ENCODE data around the gene LSM10. TPM values are rescaled to one million over a fixed set of nuclear protein-coding genes. Genes with fewer than 3 reads are reported as not detected.

LSM10 gene
- total and polyA plus RNA-seq, 9 of the 15 experiments (the other 6 are each of a cell fraction or from before 2014, with no cell fraction given), result 13.2 to 146 (median 68.9) TPM

- TF ChIP-seq NFE2L1 (tag; IDR thresholded peaks at IDR 0.05; ENCODE audit: borderline replicate concordance, low read depth) (no peak), CBX1 (IDR thresholded peaks at IDR 0.05; ENCODE audit: low read depth) (no peak), HLTF (IDR thresholded peaks at IDR 0.05) (no peak), MCM7 (IDR thresholded peaks at IDR 0.05) (no peak), PHTF2 (CRISPR knock-in tag; IDR thresholded peaks at IDR 0.05) (no peak), RFX7 (CRISPR knock-in tag; IDR thresholded peaks at IDR 0.05) (no peak), HNRNPL (IDR thresholded peaks at IDR 0.05; ENCODE audit: low read depth, low read length) (no peak), CBX3 (IDR thresholded peaks at IDR 0.05; ENCODE audit: borderline replicate concordance in 1 of 2, low read length in 2 of 2) (peak in 1 of 2 experiments; percentile 83; a peak in 1 of 3 replicates), RBBP5 (IDR thresholded peaks at IDR 0.05; ENCODE audit: borderline replicate concordance, insufficient read depth, low read length, poor library complexity, severe bottlenecking) (no peak), RBM14 (IDR thresholded peaks at IDR 0.05; ENCODE audit: borderline replicate concordance, insufficient read depth, low read depth, low read length) (no peak), TEAD2 (tag; IDR thresholded peaks at IDR 0.05) (no peak), MGA (IDR thresholded peaks at IDR 0.05) (no peak), THRB (CRISPR knock-in tag; conservative IDR thresholded peaks at IDR 0.05) (no peak), ZNF764 (CRISPR knock-in tag; IDR thresholded peaks at IDR 0.05; ENCODE audit: low read depth) (no peak), SLC30A9 (CRISPR knock-in tag; IDR thresholded peaks at IDR 0.05) (no peak)
Observed at GRCh38 chr1:36400825-36401601, 3.3 kb upstream of the LSM10 start (continued).

Measured in K562 (cell line).